Adipose tissue (tissue), 3 donors: Measurements from ENCODE around the gene ACACA. TPM values are rescaled to one million over a fixed set of nuclear protein-coding genes. Genes with fewer than 3 reads are reported as not detected.
"Not testable (repeated sequence)": the region's sequence is repeated elsewhere in the genome, so short reads cannot be mapped to it uniquely, and the experiment has no call there.

Experiments used
- H3K27ac ChIP-seq: one replicate; pipeline ENCODE4 v1.5.1; 2013; ENCODE audit warnings: low read depth, low read length
- WGBS, 3 donors: extraction: QIAGEN DNeasy Blood & Tissue Kit; methylation state at CpG; one replicate each; pipeline ENCODE4 v1.1.7; 2013; 5-methylcytosine and 5-hydroxymethylcytosine counted together
- polyA plus RNA-seq, 3 donors: library from polyadenylated mRNA; stranded (reverse); fragments of 200-250 nt; gene quantifications; one replicate each; pipeline ENCODE4 v1.2.3, GENCODE V29; 2013
- donor health status: healthy with polysubstance abuse.
- donor health status: Bipolar disorder and iron deficiency.
- donor health status: healthy.

The ACACA gene
- polyA plus RNA-seq, 3 donors, result 9.5 to 40.2 (median 26.5) TPM

DNA sequence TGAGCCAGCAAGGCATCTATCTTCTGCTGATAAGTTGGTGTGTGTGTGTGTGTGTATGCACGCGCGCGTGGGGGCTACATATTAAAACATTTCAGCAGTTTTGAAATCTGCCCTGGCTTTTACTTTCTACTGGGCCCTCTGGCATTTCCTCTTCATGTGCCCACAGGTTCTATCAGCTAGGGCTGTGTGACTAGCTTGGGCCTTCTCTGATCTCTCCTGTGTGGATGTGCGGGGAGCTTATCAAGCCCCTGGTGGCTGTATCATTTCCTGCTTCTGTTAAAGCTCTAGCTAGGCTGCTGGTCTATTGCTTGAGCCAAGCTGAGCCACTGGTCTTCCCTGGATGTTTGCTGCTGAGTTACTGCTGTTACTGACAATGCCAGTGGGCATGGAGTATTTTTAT, 325.3 kb downstream of the ACACA start:
- no peak overlapping the region for H3K27ac ChIP-seq
- WGBS, 3 donors, result 69 to 90% (median 76%) methylated on average over 5 of the region's 5 CpGs

DNA sequence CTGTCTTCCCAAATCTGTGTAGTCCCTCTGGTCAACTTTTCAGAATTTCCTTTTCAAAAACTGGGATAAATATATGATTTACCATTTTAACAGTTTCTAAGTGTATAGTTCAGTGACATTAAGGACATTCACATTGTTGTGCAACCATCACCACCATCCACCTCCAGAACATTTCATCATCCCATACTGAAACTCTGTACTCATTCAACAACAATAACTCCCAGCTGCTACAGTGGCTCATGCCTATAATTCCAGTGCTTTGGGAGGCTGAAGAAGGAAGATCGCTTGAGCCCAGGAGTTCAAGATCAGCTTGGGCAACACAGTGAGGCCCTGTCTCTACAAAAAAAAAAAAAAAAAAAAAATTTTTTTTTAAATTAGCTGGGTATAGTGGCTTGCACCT, 326.9 kb downstream of the ACACA start:
- 76 to 100% (median 88%) methylated on average over 1 of the region's 1 CpG for WGBS, 3 donors
- H3K27ac ChIP-seq, result no peak overlapping the region

DNA sequence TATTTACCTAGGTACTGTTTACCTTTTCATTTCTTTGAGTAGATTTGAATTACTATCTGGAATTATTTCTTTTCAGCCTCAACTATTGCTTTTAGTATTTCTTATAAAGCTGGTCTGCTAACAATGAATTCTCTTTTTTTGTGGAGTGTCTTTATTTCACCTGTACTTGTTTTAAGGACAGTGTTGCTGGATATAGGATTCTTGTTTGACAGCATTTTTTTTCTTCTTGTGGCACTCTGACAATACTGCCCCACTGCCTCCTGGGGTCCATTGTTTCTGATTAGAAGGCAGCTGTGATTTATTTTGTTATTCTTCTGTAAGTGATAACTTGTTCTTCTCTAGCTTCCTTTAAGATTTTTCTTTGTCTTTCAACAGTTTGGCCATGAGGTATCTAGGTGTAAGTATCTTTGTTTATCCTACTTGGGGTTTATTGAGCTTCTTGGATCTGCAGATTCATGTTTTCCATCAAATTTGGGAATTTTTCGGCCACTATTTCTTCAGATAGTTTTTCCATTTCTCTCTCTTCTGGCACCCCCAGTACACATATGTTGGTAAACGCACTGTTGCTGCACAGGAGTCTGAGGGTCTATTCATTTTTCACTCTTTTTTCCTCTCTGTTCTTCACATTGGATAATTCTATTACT, 327.4 kb downstream of the ACACA start:
- 89 to 96% (median 95%) methylated on average over 2 of the region's 2 CpGs for WGBS, 3 donors
- no peak overlapping the region for H3K27ac ChIP-seq

DNA sequence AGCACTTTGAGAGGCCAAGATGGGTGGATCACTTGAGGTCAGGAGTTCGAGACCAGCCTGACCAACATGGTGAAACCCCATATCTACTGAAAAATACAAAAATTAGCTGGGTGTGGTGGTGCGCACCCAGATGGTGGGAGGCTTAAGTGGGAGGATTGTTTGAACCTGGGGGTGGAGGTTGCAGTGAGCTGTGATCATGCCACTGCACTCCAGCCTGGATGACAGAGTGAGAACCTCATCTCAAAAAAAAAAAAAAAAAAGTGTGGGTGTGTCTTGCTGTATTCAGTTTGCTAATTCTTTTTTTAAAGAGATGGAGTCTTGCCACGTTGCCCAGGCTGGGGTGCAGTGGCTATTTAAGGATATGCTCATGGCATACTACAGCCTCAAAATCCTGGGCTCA, 333.2 kb downstream of the ACACA start:
- H3K27ac ChIP-seq, result not testable (repeated sequence)
- 77 to 81% (median 79%) methylated on average over 3 of the region's 3 CpGs for WGBS, 3 donors

DNA sequence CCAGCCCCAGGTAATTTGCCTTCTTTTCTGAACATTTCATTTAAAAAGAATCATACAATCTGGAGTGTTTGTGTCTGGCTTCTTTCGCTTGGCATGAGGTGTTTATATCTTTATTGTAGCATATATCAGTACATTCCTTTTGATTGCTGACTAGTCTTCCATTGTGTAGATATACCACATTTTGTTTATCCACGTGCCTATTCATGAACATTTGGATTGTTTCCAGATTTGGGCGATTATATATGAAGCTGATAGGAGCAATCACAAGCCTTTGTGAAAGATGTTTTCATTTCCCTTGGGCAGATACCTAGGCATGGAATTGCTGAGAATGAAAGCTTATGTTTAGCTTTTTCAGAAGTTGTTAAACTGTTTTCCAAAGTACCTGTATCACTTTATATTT, 337.5 kb downstream of the ACACA start:
- WGBS, 3 donors, result 87 to 93% (median 90%) methylated on average over 3 of the region's 3 CpGs
- no peak overlapping the region for H3K27ac ChIP-seq

DNA sequence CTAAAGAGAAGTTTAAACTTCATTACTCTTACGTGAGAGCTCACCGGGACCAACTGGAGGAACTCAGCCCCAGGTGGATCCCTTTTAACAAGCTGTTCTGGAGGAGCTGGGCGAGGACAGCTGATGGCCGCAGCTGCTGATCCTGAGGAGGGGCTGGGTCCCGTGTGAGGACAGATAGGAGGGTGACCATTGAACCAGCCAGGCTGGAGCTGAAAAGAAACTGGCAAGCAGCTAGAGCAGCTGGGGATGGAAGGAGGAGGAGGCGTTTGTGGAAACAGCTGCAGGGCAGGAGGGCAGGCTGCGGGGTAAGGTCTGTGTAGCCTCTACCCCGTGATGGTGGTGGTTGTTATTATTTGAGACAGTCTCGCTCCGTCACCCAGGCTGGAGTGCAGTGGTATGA, 338.4 kb downstream of the ACACA start:
- no peak overlapping the region for H3K27ac ChIP-seq
- WGBS, 3 donors, result 64 to 78% (median 71%) methylated on average over 10 of the region's 10 CpGs

DNA sequence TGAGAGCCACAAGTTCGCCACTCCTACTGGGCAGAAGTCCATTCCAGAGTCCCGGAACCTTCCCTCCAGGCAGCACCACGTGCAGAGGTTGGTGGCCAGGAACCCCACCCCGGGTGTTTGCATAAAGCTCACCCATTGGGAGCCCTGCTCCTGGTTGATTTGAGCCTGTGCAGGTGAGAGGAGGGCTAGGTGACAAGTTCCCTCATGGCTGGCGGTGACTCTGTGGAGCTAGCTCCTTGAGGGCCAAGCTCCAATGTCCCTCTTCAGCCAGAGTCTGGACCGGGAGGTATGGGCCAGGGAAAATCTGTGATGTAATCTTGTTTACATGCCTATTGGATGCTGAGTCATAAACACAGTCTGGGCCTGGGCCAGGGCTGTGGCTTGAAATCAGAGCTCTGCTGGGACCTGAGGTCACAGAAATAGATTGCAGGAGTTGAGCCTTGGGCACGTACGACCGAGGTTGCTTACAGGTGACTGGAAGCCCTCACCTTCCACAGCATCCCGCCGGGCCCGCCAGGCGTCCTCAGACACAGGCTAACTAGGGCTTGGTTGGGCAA, 339.0 kb downstream of the ACACA start:
- no peak overlapping the region for H3K27ac ChIP-seq

DNA sequence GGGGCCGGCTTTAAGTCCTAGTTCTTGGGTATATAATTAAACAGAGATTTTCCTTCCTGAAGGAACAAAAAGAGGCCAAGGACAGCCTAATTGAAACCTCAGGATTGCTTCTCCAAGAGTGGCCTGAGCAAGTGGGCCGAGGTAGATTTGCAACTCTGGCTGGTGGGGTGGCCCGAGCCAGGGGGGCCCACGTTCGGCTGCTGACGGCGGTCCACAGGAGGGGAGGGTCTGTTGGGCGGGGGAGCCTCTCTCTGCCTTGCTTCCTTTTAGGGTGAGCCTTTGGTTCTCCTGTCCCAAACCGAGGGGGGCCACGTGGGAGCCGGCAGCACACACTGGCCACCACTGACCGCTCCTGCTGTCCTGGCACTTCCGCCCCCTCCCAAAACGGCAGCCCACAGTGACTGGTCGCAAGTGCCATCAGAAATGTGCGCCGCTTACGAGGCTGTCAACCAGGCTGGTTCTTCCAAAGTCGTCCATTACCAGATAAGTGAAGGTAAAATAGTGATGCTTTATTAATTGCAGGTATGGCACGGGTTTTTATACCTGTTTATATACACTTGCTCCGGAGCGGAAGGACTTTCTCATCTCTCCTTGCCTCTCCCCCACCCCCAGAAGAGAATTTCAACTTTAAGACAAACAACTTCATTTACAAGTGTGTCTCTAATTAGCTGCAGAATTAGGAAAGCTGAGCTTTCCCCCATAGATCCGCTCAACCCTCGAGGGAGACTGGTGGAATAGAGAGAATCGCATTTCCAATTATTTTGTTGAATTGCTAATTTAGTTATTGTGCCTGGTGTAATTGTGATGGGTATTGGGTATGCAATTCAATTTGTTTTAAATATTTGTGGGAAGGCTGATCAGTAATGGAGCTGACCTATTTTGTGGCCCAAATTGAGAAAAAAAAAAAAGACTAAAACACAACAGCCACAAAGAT, 340.0 kb downstream of the ACACA start:
- 49 to 62% (median 52%) methylated on average over 25 of the region's 25 CpGs for WGBS, 3 donors

More for the DNA sequence above, 339.0 kb downstream of the ACACA start:
- 57 to 59% (median 58%) methylated on average over 13 of the region's 13 CpGs for WGBS, 3 donors

DNA sequence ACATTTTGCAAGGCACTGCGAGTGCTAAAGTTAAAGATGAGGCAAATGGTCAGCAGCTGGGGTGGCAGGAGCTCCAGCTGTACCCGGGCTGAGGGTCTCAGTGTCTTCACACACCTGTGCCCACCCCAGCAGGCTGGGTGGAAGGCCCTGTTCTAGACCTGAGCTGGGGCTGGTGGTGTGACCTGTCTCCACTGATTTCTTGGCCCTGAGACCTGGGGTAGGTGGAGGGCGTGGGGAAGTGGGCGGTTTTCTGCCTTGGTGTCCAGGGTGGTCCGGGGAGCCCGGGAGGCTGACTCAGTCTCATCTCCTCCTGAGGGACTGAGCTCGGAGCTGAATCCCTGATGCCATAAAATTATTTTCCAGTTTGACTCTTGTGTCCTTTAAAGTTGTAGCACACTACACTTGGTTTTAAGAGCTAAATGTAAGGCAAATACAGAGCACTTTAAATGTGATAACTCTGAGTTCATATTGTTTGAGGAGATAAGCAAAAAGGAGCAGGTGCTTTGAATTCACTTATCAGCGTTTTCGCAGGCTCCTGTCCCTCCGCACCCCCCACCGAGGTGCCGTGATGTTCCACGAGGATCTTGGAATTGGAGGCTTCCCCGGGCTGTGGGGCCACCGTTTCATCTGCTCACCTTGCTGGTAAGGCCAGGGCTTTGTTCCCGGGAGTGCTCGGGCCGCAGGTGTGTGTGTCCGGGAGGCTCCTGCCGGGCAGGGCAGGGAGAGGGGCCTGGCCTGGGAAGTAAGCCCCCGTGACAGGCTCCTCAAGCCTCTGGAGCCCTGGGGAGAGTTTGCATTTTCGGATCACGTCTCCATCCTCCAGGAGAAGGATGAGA, 340.9 kb downstream of the ACACA start:
- no peak overlapping the region for H3K27ac ChIP-seq
- WGBS, 3 donors, result 35 to 55% (median 45%) methylated on average over 23 of the region's 23 CpGs

More for the DNA sequence above, 340.0 kb downstream of the ACACA start:
- no peak overlapping the region for H3K27ac ChIP-seq

DNA sequence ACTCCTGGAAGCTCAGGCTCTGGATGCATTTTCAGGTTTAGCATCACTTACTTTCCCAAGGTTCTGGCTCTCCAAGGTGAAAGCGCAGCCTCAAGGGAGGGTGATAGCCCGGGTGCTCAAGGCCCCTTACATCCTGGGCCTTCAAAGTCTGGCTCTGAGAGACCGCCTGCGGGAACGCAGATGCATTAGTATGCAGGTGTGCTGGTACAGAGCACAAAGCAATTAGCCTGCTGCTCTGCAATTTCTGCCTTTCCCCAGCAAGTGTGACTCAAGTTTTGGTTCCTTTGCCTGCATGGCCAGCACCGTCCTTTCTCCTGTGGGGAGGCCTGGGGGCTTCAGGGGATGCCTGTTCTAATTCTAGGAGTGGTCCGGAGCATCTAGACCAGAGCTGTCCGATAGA, 341.7 kb downstream of the ACACA start:
- WGBS, 3 donors, result 80 to 90% (median 84%) methylated on average over 8 of the region's 8 CpGs
- H3K27ac ChIP-seq, result no peak overlapping the region

DNA sequence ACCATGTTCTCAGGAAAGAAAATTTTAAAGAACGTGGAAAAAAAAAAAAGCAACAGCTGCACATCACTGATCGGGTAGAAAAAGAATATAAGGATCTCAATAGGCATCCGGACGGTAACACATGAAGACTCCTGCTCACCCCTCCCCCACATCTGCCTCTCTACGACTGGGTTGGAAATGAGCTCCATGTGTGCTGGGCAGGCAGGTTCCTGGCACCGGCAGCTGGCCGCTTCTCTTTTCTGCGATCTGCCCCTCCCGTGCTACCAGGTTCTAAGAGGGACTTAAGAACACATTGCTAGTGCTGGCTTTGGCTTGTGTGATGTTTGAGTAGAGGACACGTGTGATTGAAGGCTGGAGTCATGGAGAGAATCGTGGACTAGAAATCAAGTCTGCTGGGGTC, 342.4 kb downstream of the ACACA start:
- no peak overlapping the region for H3K27ac ChIP-seq
- 53 to 60% (median 58%) methylated on average over 11 of the region's 11 CpGs for WGBS, 3 donors

DNA sequence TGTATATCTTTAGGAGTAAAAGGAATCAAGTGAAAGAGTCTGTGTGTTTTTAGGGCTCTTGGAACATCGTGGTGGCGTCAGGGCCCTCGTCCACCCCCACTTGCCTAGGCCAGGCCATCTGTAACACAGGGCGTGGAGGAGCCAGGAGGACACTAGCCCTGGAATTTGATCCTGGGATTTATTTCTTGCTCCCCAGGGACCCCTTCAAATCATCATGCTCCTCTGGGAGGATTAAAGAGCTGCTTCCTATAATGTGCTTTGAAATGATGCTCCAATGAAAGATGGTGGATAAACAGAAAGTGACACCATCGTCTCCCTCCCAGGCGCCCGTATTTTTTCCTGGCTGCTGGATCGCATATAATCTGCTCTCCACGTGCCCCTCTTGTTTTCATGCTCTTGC, 344.6 kb downstream of the ACACA start:
- WGBS, 3 donors, result 66 to 74% (median 70%) methylated on average over 9 of the region's 9 CpGs
- no peak overlapping the region for H3K27ac ChIP-seq

DNA sequence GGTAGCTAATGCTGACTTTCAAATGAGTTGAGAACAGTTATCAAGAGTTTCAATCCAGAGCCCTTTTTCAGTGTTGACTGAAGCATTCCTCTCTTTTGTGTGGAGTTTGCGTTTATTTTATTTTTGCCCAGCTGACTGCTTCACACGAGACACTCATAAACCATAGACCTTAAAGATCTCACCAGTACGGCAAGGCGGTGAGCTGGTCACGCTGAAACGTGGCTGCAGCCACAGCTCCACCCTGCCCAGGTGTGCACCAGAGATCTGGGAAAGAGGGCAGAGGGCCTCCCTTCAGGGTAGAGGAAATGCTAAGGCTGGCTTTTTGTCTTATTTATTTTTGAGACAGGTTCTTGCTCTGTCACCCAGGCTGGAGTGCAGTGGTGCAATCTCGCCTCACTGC, 345.7 kb downstream of the ACACA start:
- 30 to 73% (median 65%) methylated on average over 7 of the region's 7 CpGs for WGBS, 3 donors
- no peak overlapping the region for H3K27ac ChIP-seq

DNA sequence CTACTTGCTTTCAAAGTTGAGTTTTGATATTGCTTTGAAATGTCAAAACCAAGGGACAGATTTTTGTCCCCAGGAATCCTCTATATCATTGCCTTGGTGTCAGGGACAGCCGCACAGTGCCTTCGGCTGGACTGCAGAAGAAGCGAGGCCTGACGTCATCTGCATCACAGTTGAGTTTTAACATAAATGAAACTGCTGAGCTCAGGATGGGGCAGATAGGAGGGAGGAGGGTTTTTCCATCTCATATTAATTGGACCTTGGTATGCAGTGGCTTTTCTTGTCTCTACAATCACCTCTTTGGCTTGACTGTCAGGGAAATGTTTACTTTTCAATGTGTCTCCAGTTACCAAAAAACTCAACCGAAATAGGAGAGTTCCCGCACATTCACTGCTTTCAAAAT, 346.5 kb downstream of the ACACA start:
- WGBS, 3 donors, result 78 to 85% (median 84%) methylated on average over 6 of the region's 6 CpGs
- H3K27ac ChIP-seq, result no peak overlapping the region

DNA sequence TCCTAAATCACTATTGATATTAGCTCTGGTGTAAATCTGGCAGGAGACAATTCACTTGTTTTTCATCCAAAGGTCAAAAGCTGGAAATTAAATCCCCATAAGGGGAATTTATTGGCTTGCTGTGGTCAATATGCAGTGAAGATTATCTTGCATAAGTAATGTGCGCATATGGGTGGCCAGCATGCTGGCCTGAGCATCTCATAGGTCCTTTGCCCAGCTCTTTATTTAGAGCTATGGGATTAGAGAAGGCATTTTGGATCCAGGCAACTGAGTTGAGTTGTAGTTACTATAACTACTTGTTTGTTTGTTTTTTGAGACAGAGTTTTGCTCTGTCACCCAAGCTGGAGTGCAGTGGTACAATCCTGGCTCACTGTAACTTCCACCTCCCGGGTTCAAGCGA, 347.1 kb downstream of the ACACA start:
- 90 to 99% (median 93%) methylated on average over 3 of the region's 3 CpGs for WGBS, 3 donors
- no peak overlapping the region for H3K27ac ChIP-seq

DNA sequence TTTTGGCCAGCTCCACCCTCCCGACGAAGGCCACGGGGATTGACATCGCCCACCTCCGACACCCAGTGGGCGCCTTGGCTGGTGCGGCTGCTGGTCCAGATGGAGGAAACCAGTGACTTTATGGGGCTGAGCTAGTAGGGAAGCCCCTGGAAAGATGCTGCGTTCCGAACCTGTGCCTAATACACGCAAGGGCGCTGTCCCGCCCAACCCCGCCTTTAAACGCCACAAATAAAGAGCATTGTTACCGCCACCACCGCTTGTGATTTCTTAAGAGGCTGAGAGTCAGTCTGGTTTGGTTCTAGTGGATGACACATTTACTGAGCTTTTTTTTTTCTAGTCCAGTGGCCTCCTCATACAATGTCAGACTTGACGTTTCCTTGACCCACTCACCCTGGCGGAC, 350.0 kb downstream of the ACACA start:
- no peak overlapping the region for H3K27ac ChIP-seq
- 93 to 98% (median 96%) methylated on average over 18 of the region's 18 CpGs for WGBS, 3 donors

DNA sequence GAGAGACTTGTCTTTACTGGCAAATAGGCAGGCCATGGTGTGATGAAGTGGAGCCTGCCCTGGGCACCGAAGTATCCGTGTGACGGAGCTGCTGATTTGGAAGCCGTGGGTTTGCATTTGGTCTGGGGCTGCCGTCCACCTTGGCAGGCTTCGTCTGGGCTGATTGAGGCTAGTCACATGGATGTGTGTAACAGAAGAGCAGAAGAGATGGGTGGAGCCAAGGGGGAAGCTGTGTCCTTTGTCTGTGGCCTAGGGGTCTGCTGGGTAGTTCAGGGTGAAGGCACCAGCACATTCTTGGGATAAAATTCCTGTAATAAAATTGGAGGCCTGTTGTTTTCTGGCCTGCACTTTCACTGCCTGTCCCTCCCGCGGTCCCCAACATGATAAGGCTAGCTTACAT, 351.7 kb downstream of the ACACA start:
- WGBS, 3 donors, result 81 to 93% (median 91%) methylated on average over 8 of the region's 8 CpGs
- no peak overlapping the region for H3K27ac ChIP-seq

DNA sequence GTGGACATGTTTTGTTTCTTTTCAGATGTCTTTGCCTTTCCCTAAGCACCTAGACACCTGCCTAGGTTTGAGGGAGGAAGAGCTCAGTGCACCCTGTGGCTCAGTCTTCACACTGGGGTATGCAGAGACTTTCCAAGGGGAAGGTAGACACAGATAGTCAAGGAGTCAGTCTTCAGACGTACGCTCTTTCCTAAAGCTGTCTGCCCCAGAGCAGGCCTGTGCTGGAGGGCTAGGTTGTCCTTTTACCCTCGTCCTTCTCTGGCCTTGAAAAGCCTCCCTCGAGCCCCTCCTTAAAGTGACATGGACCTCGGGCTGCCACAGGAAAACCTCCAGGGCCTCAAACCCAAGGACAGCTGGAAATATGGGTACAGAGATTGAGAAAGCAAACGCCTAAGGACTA, 354.2 kb downstream of the ACACA start:
- 72 to 84% (median 82%) methylated on average over 6 of the region's 6 CpGs for WGBS, 3 donors
- no peak overlapping the region for H3K27ac ChIP-seq

DNA sequence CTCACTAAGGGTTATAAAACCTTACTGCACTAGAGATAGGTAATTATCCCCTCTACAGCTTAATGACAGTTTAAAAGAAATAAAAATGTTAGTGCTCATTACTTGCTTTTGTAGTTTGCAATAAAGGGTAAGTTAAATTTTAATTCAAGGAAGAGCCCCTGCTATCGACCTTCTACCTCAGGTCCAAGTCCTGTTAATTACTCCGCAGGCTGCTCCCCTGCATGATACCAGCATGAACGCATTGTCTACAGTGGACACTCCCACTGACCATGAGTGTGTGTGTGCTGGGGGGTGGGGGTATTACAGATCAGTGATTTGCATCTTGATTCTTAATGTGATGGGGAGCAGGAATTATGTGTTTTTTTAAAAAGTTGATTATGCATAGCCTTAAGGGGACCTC, 354.8 kb downstream of the ACACA start:
- WGBS, 3 donors, result 83 to 95% (median 92%) methylated on average over 3 of the region's 3 CpGs
- H3K27ac ChIP-seq, result no peak overlapping the region
